Activated naive CD4-positive, alpha-beta T cell treated with anti-CD3 and anti-CD28 coated beads, Interleukin-2, amount 10 ng/mL, durations not matched to agents 7 days and 5 days (primary cell): Measurements from ENCODE around the gene ADPRM.

Experiments used
- CTCF ChIA-PET: fragments of 350-600 bp; sonication (Branson Sonifier 250); formaldehyde crosslinking; loops from one replicate; lab custom pipeline; 2021; ENCODE audit warnings: antibody characterized with exemption; lab: Charles Lee
- DNase-seq: peaks from one replicate; pipeline ENCODE4 v3.0.0-alpha.2; 2020
- H3K27ac Mint-ChIP-seq: one replicate; pipeline ENCODE4 v1.8.0; 2021; ENCODE audit warnings: mild to moderate bottlenecking, moderate library complexity, mixed read lengths
- H3K27me3 Mint-ChIP-seq: one replicate; pipeline ENCODE4 v1.8.0; 2021; ENCODE audit warnings: mild to moderate bottlenecking, mixed read lengths
- H3K36me3 Mint-ChIP-seq: one replicate; pipeline ENCODE4 v1.8.0; 2021; ENCODE audit warnings: mixed read lengths
- H3K4me1 Mint-ChIP-seq: one replicate; pipeline ENCODE4 v1.8.0; 2021; ENCODE audit warnings: mixed read lengths
- H3K4me3 Mint-ChIP-seq: one replicate; pipeline ENCODE4 v1.8.0; 2021; ENCODE audit warnings: mild to moderate bottlenecking, moderate library complexity, mixed read lengths
- H3K9me3 Mint-ChIP-seq: one replicate; pipeline ENCODE4 v1.8.0; 2021; ENCODE audit warnings: mixed read lengths

ADPRM gene

GRCh38 chr17:10755592-10756127, 58.3 kb downstream of the ADPRM start:
- DNase-seq: no peak
- no peaks in the 10 kb centered on the region for H3K4me1 Mint-ChIP-seq
- no peak overlapping the region for H3K27ac Mint-ChIP-seq
- CTCF ChIA-PET: interaction anchor here (0.6 kb wide), 1 partner anchor 119 kb away, joined by 3 read pairs; no protein-coding TSS in a partner anchor
- no peak overlapping the region for H3K4me3 Mint-ChIP-seq
- no peaks in the 10 kb centered on the region for H3K36me3 Mint-ChIP-seq
- H3K9me3 Mint-ChIP-seq: no peaks in the 10 kb centered on the region
- peaks cover 10% of the 10 kb centered on the region for H3K27me3 Mint-ChIP-seq

GRCh38 chr17:10756185-10756584, 58.8 kb downstream of the ADPRM start:
- no peaks in the 10 kb centered on the region for H3K36me3 Mint-ChIP-seq
- H3K4me1 Mint-ChIP-seq: no peaks in the 10 kb centered on the region
- CTCF ChIA-PET: interaction anchor here (0.6 kb wide), 1 partner anchor 120 kb away, joined by 3 read pairs; no protein-coding TSS in a partner anchor
- no peak overlapping the region for H3K27ac Mint-ChIP-seq
- no peak for DNase-seq
- no peak overlapping the region for H3K4me3 Mint-ChIP-seq
- H3K9me3 Mint-ChIP-seq: no peaks in the 10 kb centered on the region
- peaks cover 10% of the 10 kb centered on the region for H3K27me3 Mint-ChIP-seq

- Mint-ChIP-seq H3K36me3 (no peaks in the 10 kb centered on the region), H3K4me1 (no peaks in the 10 kb centered on the region), H3K4me3 (no peak overlapping the region), H3K27ac (no peak overlapping the region), H3K9me3 (no peaks in the 10 kb centered on the region), H3K27me3 (peaks cover 10% of the 10 kb centered on the region)
- DNase-seq: no peak
- CTCF ChIA-PET: no interaction called here
These were observed 59.2 kb downstream of the ADPRM start for GRCh38 chr17:10756619-10757018.

GRCh38 chr17:10757067-10757466, 59.7 kb downstream of the ADPRM start:
- Mint-ChIP-seq H3K9me3 (no peaks in the 10 kb centered on the region), H3K4me3 (no peak overlapping the region), H3K4me1 (no peaks in the 10 kb centered on the region), H3K36me3 (no peaks in the 10 kb centered on the region), H3K27ac (no peak overlapping the region), H3K27me3 (peaks cover 10% of the 10 kb centered on the region)
- no peak for DNase-seq
- CTCF ChIA-PET: no interaction called here

- H3K4me3 Mint-ChIP-seq: no peak overlapping the region
- H3K4me1 Mint-ChIP-seq: no peaks in the 10 kb centered on the region
- peaks cover 10% of the 10 kb centered on the region for H3K27me3 Mint-ChIP-seq
- CTCF ChIA-PET: no interaction called here
- no peaks in the 10 kb centered on the region for H3K9me3 Mint-ChIP-seq
- H3K36me3 Mint-ChIP-seq: no peaks in the 10 kb centered on the region
- DNase-seq: no peak
- H3K27ac Mint-ChIP-seq: no peak overlapping the region
These were observed 60.3 kb downstream of the ADPRM start for GRCh38 chr17:10757647-10758046.

- Mint-ChIP-seq H3K27ac (no peak overlapping the region), H3K4me1 (no peaks in the 10 kb centered on the region), H3K4me3 (no peak overlapping the region), H3K36me3 (no peaks in the 10 kb centered on the region), H3K9me3 (no peaks in the 10 kb centered on the region), H3K27me3 (peaks cover 10% of the 10 kb centered on the region)
- CTCF ChIA-PET: interaction anchor here (0.9 kb wide), 1 partner anchor 21 kb away, joined by 4 read pairs; no protein-coding TSS in a partner anchor
- no peak for DNase-seq
These were observed 60.7 kb downstream of the ADPRM start for GRCh38 chr17:10758062-10758461.
